Trophoblast cell (in vitro differentiated cells and primary cell): ENCODE measurements around the gene RYR1.

Experiments
- DNase-seq, 2 donors: peaks; one replicate each; pipeline ENCODE4 v3.0.0-alpha.2; 2016
- H2AFZ ChIP-seq: 2 replicates; pipeline ENCODE4 v1.6.1; 2013; ENCODE audit warnings: low read length, moderate library complexity, mild to moderate bottlenecking; ENCODE audit not compliant: insufficient read depth, poor library complexity
- H2AK5ac ChIP-seq: 2 replicates; pipeline ENCODE4 v1.6.1; 2013; ENCODE audit warnings: mild to moderate bottlenecking, low read length
- H2BK120ac ChIP-seq: 2 replicates; pipeline ENCODE4 v1.6.1; 2013; ENCODE audit warnings: low read length, mild to moderate bottlenecking, moderate library complexity; ENCODE audit not compliant: insufficient read depth, poor library complexity
- H2BK12ac ChIP-seq: 2 replicates; pipeline ENCODE4 v1.6.1; 2013; ENCODE audit warnings: mild to moderate bottlenecking, low read length, moderate library complexity
- H2BK5ac ChIP-seq: 2 replicates; pipeline ENCODE4 v1.6.1; 2013; ENCODE audit warnings: low read length, low read depth, moderate library complexity, mild to moderate bottlenecking; ENCODE audit not compliant: poor library complexity
- H3K14ac ChIP-seq: 2 replicates; pipeline ENCODE4 v1.6.1; 2013; ENCODE audit warnings: mild to moderate bottlenecking, low read length
- H3K18ac ChIP-seq: 2 replicates; pipeline ENCODE4 v1.6.1; 2013; ENCODE audit warnings: mild to moderate bottlenecking, low read length
- H3K23ac ChIP-seq: 2 replicates; pipeline ENCODE4 v1.6.1; 2013; ENCODE audit warnings: low read length
- H3K27ac ChIP-seq: 2 replicates; pipeline ENCODE4 v1.5.1; 2013; ENCODE audit warnings: low read depth, mild to moderate bottlenecking, inconsistent platforms, low read length, moderate library complexity
- H3K27me3 ChIP-seq: 2 replicates; pipeline ENCODE4 v1.6.1; 2013; ENCODE audit warnings: inconsistent platforms, mild to moderate bottlenecking, low read length, moderate library complexity; ENCODE audit not compliant: insufficient read depth
- H3K36me3 ChIP-seq, 2 experiments: 1 replicate in 1 of 2; 2 replicates in 1 of 2; pipeline ENCODE4 v1.6.1; 2013; ENCODE audit warnings: low read length in 2 of 2, mild to moderate bottlenecking in 2 of 2, moderate library complexity in 1 of 2; ENCODE audit not compliant: insufficient read depth in 2 of 2, control insufficient read depth in 1 of 2
- H3K4ac ChIP-seq: 2 replicates; pipeline ENCODE4 v1.6.1; 2013; ENCODE audit warnings: low read depth, mild to moderate bottlenecking, low read length, moderate library complexity
- H3K4me1 ChIP-seq, 2 experiments: 1 replicate in 1 of 2; 2 replicates in 1 of 2; pipeline ENCODE4 v1.6.1; 2013; ENCODE audit warnings: low read length in 2 of 2, mild to moderate bottlenecking in 2 of 2, moderate library complexity in 1 of 2; ENCODE audit not compliant: insufficient read depth in 2 of 2, control insufficient read depth in 1 of 2
- H3K4me2 ChIP-seq: 2 replicates; pipeline ENCODE4 v1.6.1; 2013; ENCODE audit warnings: inconsistent platforms, mild to moderate bottlenecking, low read length, moderate library complexity
- H3K4me3 ChIP-seq: 2 replicates; pipeline ENCODE4 v1.5.1; 2013; ENCODE audit warnings: mild to moderate bottlenecking, low read depth, low read length, inconsistent platforms
- H3K79me1 ChIP-seq: one replicate; pipeline ENCODE4 v1.6.1; 2013; ENCODE audit warnings: low read length
- H3K79me2 ChIP-seq: 2 replicates; pipeline ENCODE4 v1.6.1; 2013; ENCODE audit warnings: low read length, mild to moderate bottlenecking; ENCODE audit not compliant: control insufficient read depth, insufficient read depth, poor library complexity
- H3K9ac ChIP-seq: 2 replicates; pipeline ENCODE4 v1.6.1; 2013; ENCODE audit warnings: mild to moderate bottlenecking, low read length
- H3K9me3 ChIP-seq: 2 replicates; pipeline ENCODE4 v1.6.1; 2013; ENCODE audit warnings: low read depth, mild to moderate bottlenecking, control low read depth, inconsistent platforms, low read length; ENCODE audit not compliant: insufficient read depth
- H4K12ac ChIP-seq: 2 replicates; pipeline ENCODE4 v1.6.1; 2013; ENCODE audit warnings: low read depth, mild to moderate bottlenecking, low read length, moderate library complexity
- H4K8ac ChIP-seq: 2 replicates; pipeline ENCODE4 v1.6.1; 2013; ENCODE audit warnings: low read depth, mild to moderate bottlenecking, low read length, moderate library complexity
- H4K91ac ChIP-seq: one replicate; pipeline ENCODE4 v1.6.1; 2013; ENCODE audit warnings: low read depth, mild to moderate bottlenecking, low read length, moderate library complexity
- WGBS: extraction: QIAGEN DNeasy Blood & Tissue Kit; methylation state at CpG from one replicate; pipeline ENCODE4 v1.1.7; 2013; ENCODE audit warnings: missing lambda C conversion rate; ENCODE audit not compliant: insufficient read length, insufficient coverage; ENCODE audit errors: extremely low coverage; 5-methylcytosine and 5-hydroxymethylcytosine counted together

Gene RYR1

GRCh38 chr19:38429055-38429810, 4.3 kb upstream of the RYR1 start:
- Histone ChIP-seq H4K91ac (no peak overlapping the region), H3K14ac (no peak overlapping the region), H3K9me3 (no peaks in the 10 kb centered on the region), H3K18ac (no peak overlapping the region), H3K79me1 (no peaks in the 10 kb centered on the region), H2BK120ac (no peak overlapping the region), H4K8ac (no peak overlapping the region), H3K4me2 (no peak overlapping the region), H2BK5ac (no peak overlapping the region), H3K4me1 (peaks cover 5 to 6% of the 10 kb centered on the region in 2 experiments), H3K23ac (no peak overlapping the region), H2AFZ (no peak overlapping the region), H3K36me3 (no peaks in the 10 kb centered on the region), H3K9ac (no peak overlapping the region), H3K27ac (no peak overlapping the region), H3K79me2 (no peaks in the 10 kb centered on the region), H2BK12ac (no peak overlapping the region), H3K4ac (no peak overlapping the region), H3K4me3 (no peak overlapping the region), H2AK5ac (no peak overlapping the region), H3K27me3 (no peaks in the 10 kb centered on the region), H4K12ac (no peak overlapping the region)
- no peak for DNase-seq
- WGBS: no CpG with 5 or more reads among the region's 14 CpGs

DNA sequence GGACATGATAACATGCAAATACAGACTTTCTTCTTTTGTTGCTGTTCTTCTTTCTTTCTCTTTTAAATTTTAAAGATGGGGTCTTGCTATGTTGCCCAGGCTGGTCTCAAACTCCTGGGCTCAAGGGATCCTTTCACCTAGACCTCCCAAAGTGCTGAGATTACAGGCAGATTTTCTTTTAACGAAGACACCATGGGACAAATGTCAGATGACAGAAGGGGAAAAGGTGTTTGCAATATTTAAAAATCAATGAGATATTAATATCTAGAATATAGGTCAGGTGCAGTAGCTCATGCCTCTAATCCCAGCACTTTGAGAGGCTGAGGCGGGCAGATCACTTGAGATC, 3.7 kb upstream of the RYR1 start:
- no peak overlapping the region for H3K23ac ChIP-seq
- no peak overlapping the region for H3K27ac ChIP-seq
- H3K79me1 ChIP-seq: no peaks in the 10 kb centered on the region
- H3K36me3 ChIP-seq: no peaks in the 10 kb centered on the region
- no CpG with 5 or more reads among the region's 2 CpGs for WGBS
- no peak overlapping the region for H4K12ac ChIP-seq
- H3K27me3 ChIP-seq: no peaks in the 10 kb centered on the region
- H2BK12ac ChIP-seq: no peak overlapping the region
- H3K9ac ChIP-seq: no peak overlapping the region
- DNase-seq: no peak
- H3K14ac ChIP-seq: no peak overlapping the region
- H3K79me2 ChIP-seq: no peaks in the 10 kb centered on the region
- no peak overlapping the region for H4K91ac ChIP-seq
- H3K4me2 ChIP-seq: no peak overlapping the region
- H4K8ac ChIP-seq: no peak overlapping the region
- no peak overlapping the region for H3K4me3 ChIP-seq
- H2BK5ac ChIP-seq: no peak overlapping the region
- no peak overlapping the region for H2AK5ac ChIP-seq
- peaks cover 8 to 11% of the 10 kb centered on the region in 2 experiments for H3K4me1 ChIP-seq
- H3K4ac ChIP-seq: no peak overlapping the region
- no peak overlapping the region for H3K18ac ChIP-seq
- no peak overlapping the region for H2BK120ac ChIP-seq
- no peak overlapping the region for H2AFZ ChIP-seq
- no peaks in the 10 kb centered on the region for H3K9me3 ChIP-seq

GRCh38 chr19:38430931-38431330, 2.6 kb upstream of the RYR1 start:
- Histone ChIP-seq H3K4me1 (peaks cover 4 to 10% of the 10 kb centered on the region in 2 experiments), H4K91ac (no peak overlapping the region), H4K8ac (no peak overlapping the region), H3K79me2 (no peaks in the 10 kb centered on the region), H3K27ac (no peak overlapping the region), H3K4ac (no peak overlapping the region), H3K23ac (no peak overlapping the region), H3K9ac (no peak overlapping the region), H2BK120ac (no peak overlapping the region), H2BK12ac (no peak overlapping the region), H3K4me3 (no peak overlapping the region), H3K9me3 (no peaks in the 10 kb centered on the region), H2AK5ac (no peak overlapping the region), H3K27me3 (no peaks in the 10 kb centered on the region), H3K4me2 (no peak overlapping the region), H3K79me1 (no peaks in the 10 kb centered on the region), H3K18ac (no peak overlapping the region), H3K14ac (no peak overlapping the region), H4K12ac (no peak overlapping the region), H2AFZ (no peak overlapping the region), H2BK5ac (no peak overlapping the region), H3K36me3 (no peaks in the 10 kb centered on the region)
- no peak for DNase-seq
- WGBS: no CpG with 5 or more reads among the region's 7 CpGs

DNA sequence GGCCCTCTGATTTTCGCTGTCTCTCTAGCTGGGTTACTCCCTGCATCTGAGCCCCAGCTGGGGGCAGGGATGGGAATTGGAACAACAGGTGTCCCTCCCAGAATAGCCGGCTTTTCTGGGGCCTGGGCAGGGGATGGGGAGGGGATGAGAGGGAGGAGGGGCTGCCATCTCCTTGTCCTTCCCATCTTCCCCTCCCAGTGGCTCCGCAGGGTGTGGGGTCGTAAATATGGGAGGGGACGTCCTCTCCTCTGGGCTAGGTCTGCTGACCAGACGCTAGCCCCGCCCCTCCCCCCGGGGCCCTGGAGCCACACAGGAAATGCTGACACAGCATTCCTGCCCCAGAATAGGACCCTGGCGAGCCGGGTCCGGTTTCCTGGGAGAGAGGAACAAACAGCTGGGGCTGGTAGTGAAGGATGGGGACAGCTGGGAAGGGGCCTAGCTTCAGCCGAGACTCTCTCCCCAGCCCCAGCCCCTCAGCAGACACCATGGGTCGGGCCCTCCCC, 1.1 kb downstream of the RYR1 start:
- no peak overlapping the region for H2BK5ac ChIP-seq
- no peak overlapping the region for H2AFZ ChIP-seq
- H3K79me1 ChIP-seq: no peaks in the 10 kb centered on the region
- H4K8ac ChIP-seq: no peak overlapping the region
- H3K79me2 ChIP-seq: no peaks in the 10 kb centered on the region
- H4K12ac ChIP-seq: no peak overlapping the region
- no peak overlapping the region for H2BK120ac ChIP-seq
- no peak overlapping the region for H2BK12ac ChIP-seq
- no peaks in the 10 kb centered on the region for H3K27me3 ChIP-seq
- H3K18ac ChIP-seq: no peak overlapping the region
- no peak overlapping the region for H2AK5ac ChIP-seq
- no peak overlapping the region for H4K91ac ChIP-seq
- H3K9ac ChIP-seq: no peak overlapping the region
- H3K4me1 ChIP-seq: peaks cover 4 to 10% of the 10 kb centered on the region in 2 experiments
- no peak overlapping the region for H3K4me3 ChIP-seq
- no CpG with 5 or more reads among the region's 13 CpGs for WGBS
- no peak overlapping the region for H3K14ac ChIP-seq
- H3K27ac ChIP-seq: no peak overlapping the region
- H3K23ac ChIP-seq: no peak overlapping the region
- H3K4me2 ChIP-seq: no peak overlapping the region
- H3K4ac ChIP-seq: no peak overlapping the region
- H3K9me3 ChIP-seq: no peaks in the 10 kb centered on the region
- no peak for DNase-seq
- H3K36me3 ChIP-seq: no peaks in the 10 kb centered on the region
